Thoracic aorta (tissue), 2 donors: ENCODE results near the gene HLA-DOA. TPM values are rescaled to one million over a fixed set of nuclear protein-coding genes. Genes with fewer than 3 reads are reported as not detected.
A peak's percentile ranks its signal among the peaks of the same experiment; 100 is the strongest.

ENCODE experiments used
- ATAC-seq: fragments of 150-250 bp; one replicate; pipeline ENCODE4 v1.8.0; 2017; ENCODE audit warnings: low read depth; ENCODE audit not compliant: insufficient number of reproducible peaks, low FRiP score
- DNase-seq: peaks from one replicate; pipeline ENCODE4 v3.0.0-alpha.2; 2020; ENCODE audit warnings: low spot score
- H3K27ac ChIP-seq, 2 donors: fragments of 200-600 bp; sonication (generic); 1 replicate in 1 of 2; 2 replicates in 1 of 2; pipeline ENCODE4 v1.5.1; 2016; ENCODE audit warnings: mild to moderate bottlenecking in 2 of 2, moderate library complexity in 2 of 2
- H3K27me3 ChIP-seq: fragments of 200-600 bp; sonication (generic); replicated peaks from 2 replicates; pipeline ENCODE4 v1.6.0; 2016; ENCODE audit warnings: mild to moderate bottlenecking; ENCODE audit not compliant: insufficient read depth
- H3K36me3 ChIP-seq: fragments of 200-600 bp; sonication (generic); one replicate; pipeline ENCODE4 v1.5.1; 2016
- H3K4me1 ChIP-seq, 2 donors: fragments of 200-600 bp; sonication (generic); 1 replicate in 1 of 2; 2 replicates in 1 of 2; pipeline versions ENCODE4 v1.5.1 to v1.6.0; 2016; ENCODE audit warnings: low read depth in 2 of 2, mild to moderate bottlenecking in 1 of 2; ENCODE audit not compliant: control insufficient read depth in 1 of 2
- H3K4me3 ChIP-seq: fragments of 200-600 bp; sonication (generic); 2 replicates; pipeline ENCODE4 v1.5.1; 2016; ENCODE audit warnings: mild to moderate bottlenecking
- H3K9me3 ChIP-seq: fragments of 200-600 bp; sonication (generic); 2 replicates; pipeline ENCODE4 v1.5.1; 2016
- CTCF ChIP-seq: fragments of 200-600 bp; sonication (generic); IDR thresholded peaks from one replicate; pipeline ENCODE4 v1.5.1; 2019; ENCODE audit warnings: antibody characterized with exemption
- total RNA-seq, 2 donors: library from RNA; depleted of rRNA; stranded (reverse); fragments of >200 nt; gene quantifications; one replicate each; pipeline versions ENCODE4 v1.1.0 to v1.2.3, GENCODE V29; 2016

HLA-DOA gene
- total RNA-seq, 2 donors from 2014 or later = 5.8 to 19.4 TPM

GRCh38 chr6:33030245-33030644, 20.9 kb upstream of the HLA-DOA start:
- peak overlapping the region in 1 of 2 donors; percentile 51 for H3K27ac ChIP-seq
- H3K27me3 ChIP-seq = peaks cover 4% of the 10 kb centered on the region
- no peak for DNase-seq
- no peak for TF ChIP-seq CTCF
- no peak overlapping the region for H3K4me3 ChIP-seq
- no peaks in the 10 kb centered on the region for H3K36me3 ChIP-seq
- H3K4me1 ChIP-seq = no peaks in the 10 kb centered on the region
- ATAC-seq = no peak
- H3K9me3 ChIP-seq = peaks cover 3% of the 10 kb centered on the region

- Histone ChIP-seq H3K4me3 (no peak overlapping the region), H3K4me1 (no peaks in the 10 kb centered on the region), H3K36me3 (no peaks in the 10 kb centered on the region), H3K9me3 (peaks cover 3% of the 10 kb centered on the region), H3K27me3 (peaks cover 4% of the 10 kb centered on the region), H3K27ac (peak overlapping the region in 1 of 2 donors; percentile 51)
- DNase-seq (no peak), ATAC-seq (peak; percentile 6)
- no peak for TF ChIP-seq CTCF
Observed at GRCh38 chr6:33029328-33030184, 20.2 kb upstream of the HLA-DOA start.

- ATAC-seq = no peak
- no peak for TF ChIP-seq CTCF
- Histone ChIP-seq H3K36me3 (no peaks in the 10 kb centered on the region), H3K4me3 (no peak overlapping the region), H3K9me3 (no peaks in the 10 kb centered on the region), H3K27me3 (no peaks in the 10 kb centered on the region), H3K4me1 (no peaks in the 10 kb centered on the region), H3K27ac (peak overlapping the region in 1 of 2 donors; percentile 37)
- DNase-seq = no peak
Observed at GRCh38 chr6:33028220-33028849, 18.9 kb upstream of the HLA-DOA start.

GRCh38 chr6:33024521-33024920, 15.1 kb upstream of the HLA-DOA start:
- ATAC-seq = no peak

More at GRCh38 chr6:33024521-33024920, 15.1 kb upstream of the HLA-DOA start:
- DNase-seq = no peak
- Histone ChIP-seq H3K4me1 (peaks cover 0 to 2% of the 10 kb centered on the region in 2 donors), H3K9me3 (no peaks in the 10 kb centered on the region), H3K27me3 (no peaks in the 10 kb centered on the region), H3K27ac (no peak overlapping the region), H3K4me3 (no peak overlapping the region), H3K36me3 (no peaks in the 10 kb centered on the region)
- no peak for TF ChIP-seq CTCF
